Gastrocnemius medialis (tissue), 4 donors: ENCODE measurements around the gene LRMDA.

Experiments used
- POLR2A ChIP-seq, 2 donors: fragments of 450-650 bp; IDR thresholded peaks; one replicate each; pipeline ENCODE4 v1.6.1; 2017; ENCODE audit warnings: antibody characterized with exemption in 2 of 2, mild to moderate bottlenecking in 2 of 2, moderate library complexity in 2 of 2
- TF ChIP-seq, protein P1 (sequence below), 5 experiments: fragments of 450-650 bp in 3 of 5; fragments of 200-600 bp in 2 of 5; sonication (generic) in 2 of 5; IDR thresholded peaks in 4 of 5; conservative IDR thresholded peaks in 1 of 5; 1 replicate in 4 of 5; 2 replicates in 1 of 5; pipeline ENCODE4 v1.5.1; 2016 to 2019; ENCODE audit warnings: antibody characterized with exemption in 5 of 5, mild to moderate bottlenecking in 3 of 5, moderate library complexity in 3 of 5

DNA sequence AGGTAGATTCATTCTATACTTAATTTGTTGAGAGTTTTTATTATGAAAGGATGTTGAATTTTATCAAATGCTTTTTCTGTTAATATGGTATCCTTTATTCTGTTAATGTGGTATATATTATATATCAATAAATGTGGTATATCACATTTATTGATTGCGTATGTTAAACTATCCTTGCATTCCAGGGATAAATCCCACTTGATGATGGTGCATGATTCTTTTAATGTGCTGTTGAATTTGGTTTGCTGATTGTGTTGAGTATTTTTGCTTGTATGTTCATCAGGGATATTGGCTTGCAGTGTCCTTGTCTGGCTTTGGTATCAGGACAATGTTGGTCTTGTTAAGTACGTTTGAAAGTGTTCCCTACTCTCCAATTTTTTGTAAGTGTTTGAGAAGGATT lies 11.9 kb downstream of the LRMDA start:
- TF ChIP-seq, protein P1, sequence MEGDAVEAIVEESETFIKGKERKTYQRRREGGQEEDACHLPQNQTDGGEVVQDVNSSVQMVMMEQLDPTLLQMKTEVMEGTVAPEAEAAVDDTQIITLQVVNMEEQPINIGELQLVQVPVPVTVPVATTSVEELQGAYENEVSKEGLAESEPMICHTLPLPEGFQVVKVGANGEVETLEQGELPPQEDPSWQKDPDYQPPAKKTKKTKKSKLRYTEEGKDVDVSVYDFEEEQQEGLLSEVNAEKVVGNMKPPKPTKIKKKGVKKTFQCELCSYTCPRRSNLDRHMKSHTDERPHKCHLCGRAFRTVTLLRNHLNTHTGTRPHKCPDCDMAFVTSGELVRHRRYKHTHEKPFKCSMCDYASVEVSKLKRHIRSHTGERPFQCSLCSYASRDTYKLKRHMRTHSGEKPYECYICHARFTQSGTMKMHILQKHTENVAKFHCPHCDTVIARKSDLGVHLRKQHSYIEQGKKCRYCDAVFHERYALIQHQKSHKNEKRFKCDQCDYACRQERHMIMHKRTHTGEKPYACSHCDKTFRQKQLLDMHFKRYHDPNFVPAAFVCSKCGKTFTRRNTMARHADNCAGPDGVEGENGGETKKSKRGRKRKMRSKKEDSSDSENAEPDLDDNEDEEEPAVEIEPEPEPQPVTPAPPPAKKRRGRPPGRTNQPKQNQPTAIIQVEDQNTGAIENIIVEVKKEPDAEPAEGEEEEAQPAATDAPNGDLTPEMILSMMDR (IDR thresholded peaks at IDR 0.05 in 4 of 5, conservative IDR thresholded peaks at IDR 0.05 in 1 of 5) = no peak
- no peak for TF ChIP-seq POLR2A (IDR thresholded peaks at IDR 0.05)
